ENCODE measurements around the gene KLHL13. TPM values are rescaled to one million over a fixed set of nuclear protein-coding genes. Genes with fewer than 3 reads are reported as not detected.

KLHL13 gene
- total RNA-seq, 1 experiment from 2014 or later = 0.64 TPM

DNA sequence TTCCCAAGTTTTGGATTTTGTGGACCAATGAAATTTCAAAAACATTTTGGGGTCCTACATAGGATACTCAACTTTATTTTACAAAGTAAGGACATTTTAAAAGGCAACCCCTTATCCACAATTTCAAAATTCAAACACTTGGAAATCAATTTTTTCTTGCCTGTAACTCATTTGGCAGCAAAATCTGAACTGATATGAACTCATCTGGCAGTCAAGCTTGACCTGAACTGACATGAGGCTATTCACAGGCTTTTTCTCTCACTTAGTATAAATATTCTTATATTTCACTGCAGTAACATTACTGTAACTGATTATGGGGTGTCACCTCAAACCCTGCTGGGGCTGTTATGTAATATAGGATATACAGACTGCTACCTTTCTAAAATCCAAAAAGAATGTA, 116.1 kb downstream of the KLHL13 start:
- intact Hi-C loops (cut with micrococcal nuclease; ENCODE audit: unreplicated experiment) = no loop called here
- Mint-ChIP-seq H3K4me3 (ENCODE audit: low read depth, unreplicated experiment) (no peak overlapping the region), H3K36me3 (ENCODE audit: insufficient read depth, unreplicated experiment) (no peaks in the 10 kb centered on the region), H3K4me1 (ENCODE audit: low read depth, unreplicated experiment) (no peaks in the 10 kb centered on the region), H3K27me3 (ENCODE audit: unreplicated experiment) (no peaks in the 10 kb centered on the region), H3K27ac (ENCODE audit: unreplicated experiment) (no peak overlapping the region), H3K9me3 (ENCODE audit: low read depth, unreplicated experiment) (peaks cover 12% of the 10 kb centered on the region)
- TF ChIP-seq, protein P1, sequence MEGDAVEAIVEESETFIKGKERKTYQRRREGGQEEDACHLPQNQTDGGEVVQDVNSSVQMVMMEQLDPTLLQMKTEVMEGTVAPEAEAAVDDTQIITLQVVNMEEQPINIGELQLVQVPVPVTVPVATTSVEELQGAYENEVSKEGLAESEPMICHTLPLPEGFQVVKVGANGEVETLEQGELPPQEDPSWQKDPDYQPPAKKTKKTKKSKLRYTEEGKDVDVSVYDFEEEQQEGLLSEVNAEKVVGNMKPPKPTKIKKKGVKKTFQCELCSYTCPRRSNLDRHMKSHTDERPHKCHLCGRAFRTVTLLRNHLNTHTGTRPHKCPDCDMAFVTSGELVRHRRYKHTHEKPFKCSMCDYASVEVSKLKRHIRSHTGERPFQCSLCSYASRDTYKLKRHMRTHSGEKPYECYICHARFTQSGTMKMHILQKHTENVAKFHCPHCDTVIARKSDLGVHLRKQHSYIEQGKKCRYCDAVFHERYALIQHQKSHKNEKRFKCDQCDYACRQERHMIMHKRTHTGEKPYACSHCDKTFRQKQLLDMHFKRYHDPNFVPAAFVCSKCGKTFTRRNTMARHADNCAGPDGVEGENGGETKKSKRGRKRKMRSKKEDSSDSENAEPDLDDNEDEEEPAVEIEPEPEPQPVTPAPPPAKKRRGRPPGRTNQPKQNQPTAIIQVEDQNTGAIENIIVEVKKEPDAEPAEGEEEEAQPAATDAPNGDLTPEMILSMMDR (IDR thresholded peaks at IDR 0.05; ENCODE audit: unreplicated experiment) = no peak
- no TSS peak for BruUV-seq (replicated peaks)
- CTCF ChIA-PET = no interaction called here
- DNase-seq = no peak

DNA sequence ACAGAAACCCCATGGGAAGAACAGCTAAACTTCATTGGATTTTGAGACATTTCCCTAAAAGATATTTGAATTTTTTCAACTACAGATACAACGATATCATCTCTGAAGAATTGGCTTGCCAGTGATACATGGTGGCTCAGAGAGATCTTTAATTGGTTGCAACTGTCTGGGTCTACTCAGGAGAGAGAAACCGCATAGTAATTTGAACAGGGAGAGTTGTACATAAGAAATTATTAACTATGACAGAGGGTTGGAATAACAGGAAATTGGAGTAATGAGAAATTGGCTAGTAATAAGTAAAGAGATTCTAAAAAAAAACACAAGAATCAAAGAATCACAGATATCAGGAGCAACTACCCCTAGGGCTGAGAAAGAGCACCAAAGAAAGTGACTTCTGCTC, 118.4 kb downstream of the KLHL13 start:
- BruUV-seq (replicated peaks) = no TSS peak
- TF ChIP-seq, protein P1 (IDR thresholded peaks at IDR 0.05; ENCODE audit: unreplicated experiment) = no peak
- Mint-ChIP-seq H3K27ac (ENCODE audit: unreplicated experiment) (no peak overlapping the region), H3K4me1 (ENCODE audit: low read depth, unreplicated experiment) (no peaks in the 10 kb centered on the region), H3K9me3 (ENCODE audit: low read depth, unreplicated experiment) (peaks cover 14% of the 10 kb centered on the region), H3K36me3 (ENCODE audit: insufficient read depth, unreplicated experiment) (no peaks in the 10 kb centered on the region), H3K4me3 (ENCODE audit: low read depth, unreplicated experiment) (no peak overlapping the region), H3K27me3 (ENCODE audit: unreplicated experiment) (no peaks in the 10 kb centered on the region)
- no peak for DNase-seq
- CTCF ChIA-PET = no interaction called here
- intact Hi-C loops (cut with micrococcal nuclease; ENCODE audit: unreplicated experiment) = loop anchor here (10.0 kb wide), 1 partner anchor 117 kb away; the partner anchor contains the start of gene KLHL13

DNA sequence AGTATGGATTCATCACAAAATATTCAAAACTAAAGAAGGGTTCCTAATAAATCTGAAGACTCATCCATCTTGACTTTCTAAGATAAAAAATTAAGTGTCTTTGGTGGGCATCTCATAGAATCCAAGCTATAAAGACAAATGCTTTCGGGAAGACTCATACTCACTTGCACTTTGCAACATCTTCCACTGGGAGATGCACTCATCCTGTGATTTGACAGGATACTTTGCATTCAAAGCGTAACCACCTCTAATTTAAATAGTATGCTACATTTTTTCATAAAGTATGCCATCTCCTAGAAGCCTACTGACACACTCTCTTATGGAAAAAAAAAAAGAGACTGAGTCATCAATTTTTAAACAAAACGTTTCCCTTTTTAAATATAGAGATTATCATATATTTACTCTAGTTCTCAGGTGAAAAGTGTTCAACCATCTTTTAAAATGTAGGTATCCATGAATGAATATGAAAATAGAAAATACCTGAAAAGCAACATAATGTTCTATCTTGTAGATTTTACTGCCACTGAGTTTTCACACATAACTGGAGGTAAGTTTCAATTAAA, 119.6 kb downstream of the KLHL13 start:
- H3K4me1 Mint-ChIP-seq (ENCODE audit: low read depth, unreplicated experiment) = no peaks in the 10 kb centered on the region
- peaks cover 13% of the 10 kb centered on the region for H3K9me3 Mint-ChIP-seq (ENCODE audit: low read depth, unreplicated experiment)
- H3K36me3 Mint-ChIP-seq (ENCODE audit: insufficient read depth, unreplicated experiment) = no peaks in the 10 kb centered on the region
- CTCF ChIA-PET = interaction anchor here (0.7 kb wide), 1 partner anchor 228 kb away, joined by 4 read pairs; no protein-coding TSS in a partner anchor
- H3K4me3 Mint-ChIP-seq (ENCODE audit: low read depth, unreplicated experiment) = no peak overlapping the region
- no TSS peak for BruUV-seq (replicated peaks)
- TF ChIP-seq, protein P1 (IDR thresholded peaks at IDR 0.05; ENCODE audit: unreplicated experiment) = no peak
- intact Hi-C loops (cut with micrococcal nuclease; ENCODE audit: unreplicated experiment) = loop anchor here (1.0 to 10.0 kb wide), 2 partner anchors 118 to 229 kb away; partner anchors contain the start of gene KLHL13
- DNase-seq = no peak
- H3K27me3 Mint-ChIP-seq (ENCODE audit: unreplicated experiment) = no peaks in the 10 kb centered on the region
- H3K27ac Mint-ChIP-seq (ENCODE audit: unreplicated experiment) = no peak overlapping the region

GRCh38 chrX:117996408-117996807, 120.2 kb downstream of the KLHL13 start:
- TF ChIP-seq, protein P1 (IDR thresholded peaks at IDR 0.05; ENCODE audit: unreplicated experiment) = no peak
- intact Hi-C loops (cut with micrococcal nuclease; ENCODE audit: unreplicated experiment) = loop anchor here (10.0 kb wide), 1 partner anchor 118 kb away; the partner anchor contains the start of gene KLHL13
- no TSS peak for BruUV-seq (replicated peaks)
- H3K4me3 Mint-ChIP-seq (ENCODE audit: low read depth, unreplicated experiment) = no peak overlapping the region
- H3K36me3 Mint-ChIP-seq (ENCODE audit: insufficient read depth, unreplicated experiment) = peaks cover 5% of the 10 kb centered on the region
- no peaks in the 10 kb centered on the region for H3K27me3 Mint-ChIP-seq (ENCODE audit: unreplicated experiment)
- H3K4me1 Mint-ChIP-seq (ENCODE audit: low read depth, unreplicated experiment) = no peaks in the 10 kb centered on the region
- no peak overlapping the region for H3K27ac Mint-ChIP-seq (ENCODE audit: unreplicated experiment)
- H3K9me3 Mint-ChIP-seq (ENCODE audit: low read depth, unreplicated experiment) = peaks cover 11% of the 10 kb centered on the region
- DNase-seq = no peak
- CTCF ChIA-PET = interaction anchor here (0.7 kb wide), 1 partner anchor 229 kb away, joined by 4 read pairs; no protein-coding TSS in a partner anchor
